Right lung (tissue), 5 donors: ENCODE results near the gene BHLHE41. TPM values are rescaled to one million over a fixed set of nuclear protein-coding genes. Genes with fewer than 3 reads are reported as not detected.

Experiments
- DNase-seq, 2 donors: peaks; one replicate each; pipeline ENCODE4 v3.0.0-alpha.2; 2013
- polyA plus RNA-seq, 5 donors: library from polyadenylated mRNA; unstranded; fragments of 120-200 nt; gene quantifications; one replicate each; pipeline versions ENCODE4 v1.2.1 to v1.2.3, GENCODE V29; 2013; ENCODE audit warnings: inconsistent platforms in 1 of 5, low replicate concordance in 1 of 5; ENCODE audit not compliant: insufficient read length in 5 of 5, insufficient read depth in 1 of 5

The BHLHE41 gene
- polyA plus RNA-seq, 5 donors, result 0.41 to 1.3 (median 0.86) TPM

DNA sequence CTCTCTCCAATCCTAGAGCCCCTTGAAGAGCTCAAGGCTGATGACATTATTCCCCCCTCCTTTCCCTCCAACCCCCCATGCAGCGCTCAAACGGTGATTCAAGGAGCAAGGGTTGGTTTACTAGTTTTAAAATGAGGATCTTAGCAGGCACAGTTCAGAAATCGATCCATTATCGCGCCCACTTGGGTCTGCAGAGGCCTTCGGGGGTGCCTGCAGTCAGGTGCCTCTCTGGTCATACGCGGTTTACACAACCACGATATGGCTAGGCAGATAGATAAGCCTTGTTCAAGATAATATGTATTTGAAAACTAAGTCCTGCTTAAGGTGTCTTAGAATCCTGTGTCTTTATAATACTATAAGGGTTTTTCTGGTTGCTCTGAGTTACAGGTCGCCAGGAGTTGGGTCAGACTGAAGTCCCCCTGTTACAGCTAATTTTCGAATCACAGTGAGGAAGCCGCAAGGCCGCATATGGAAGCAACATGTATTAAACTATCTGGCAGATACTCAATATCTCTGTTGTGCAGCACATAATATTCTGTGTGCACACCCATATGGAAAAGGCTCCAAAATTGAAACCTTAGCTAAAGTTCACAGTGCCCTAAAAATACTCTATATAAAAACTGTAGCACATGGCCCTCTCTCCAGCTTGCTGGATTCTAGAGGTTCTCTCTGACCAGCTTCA, 10.0 kb downstream of the BHLHE41 start:
- no peak for DNase-seq

DNA sequence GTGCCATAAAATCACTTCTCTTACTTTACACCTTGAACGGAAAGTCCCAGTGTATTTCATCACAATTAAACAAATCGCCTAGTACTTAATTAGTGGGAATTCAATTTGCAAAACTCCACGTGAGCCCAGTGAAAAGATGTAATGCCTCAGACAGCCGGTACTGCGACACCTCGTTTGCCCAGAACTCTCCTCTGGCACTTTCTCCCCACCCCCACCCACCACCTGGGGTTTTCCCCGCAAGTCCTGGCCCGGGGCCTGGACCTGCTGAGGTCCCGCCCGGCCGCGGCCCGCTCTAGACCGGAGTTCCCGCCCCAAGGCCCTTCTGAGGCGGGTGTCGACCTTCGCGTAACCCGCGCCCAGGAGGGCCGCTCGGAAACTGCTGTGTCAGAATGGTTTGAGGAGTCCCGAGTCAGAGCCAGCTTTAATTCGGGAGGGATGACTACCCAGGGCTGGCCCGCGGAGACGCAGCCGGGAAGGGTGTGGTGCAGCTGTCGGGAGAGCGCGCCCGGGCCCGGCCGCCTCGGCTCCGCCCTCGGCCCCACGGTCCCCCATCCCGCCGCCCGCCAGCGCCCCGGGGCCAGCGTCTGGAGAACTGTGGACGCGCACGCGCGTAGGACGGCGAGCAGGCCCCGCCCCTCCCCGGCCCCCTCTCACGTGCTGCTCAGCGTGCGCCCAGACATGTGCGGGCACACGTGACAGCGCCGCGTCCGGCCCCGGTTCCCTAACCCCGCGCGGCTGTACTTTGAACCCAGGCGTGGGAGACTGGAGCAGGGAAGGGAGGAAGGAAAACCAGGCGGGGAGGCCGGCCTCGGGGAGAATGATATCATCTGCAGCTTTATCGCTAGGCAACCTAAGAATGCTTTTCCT, 10.8 kb downstream of the BHLHE41 start:
- DNase-seq, result peak; percentile 89 to 90

DNA sequence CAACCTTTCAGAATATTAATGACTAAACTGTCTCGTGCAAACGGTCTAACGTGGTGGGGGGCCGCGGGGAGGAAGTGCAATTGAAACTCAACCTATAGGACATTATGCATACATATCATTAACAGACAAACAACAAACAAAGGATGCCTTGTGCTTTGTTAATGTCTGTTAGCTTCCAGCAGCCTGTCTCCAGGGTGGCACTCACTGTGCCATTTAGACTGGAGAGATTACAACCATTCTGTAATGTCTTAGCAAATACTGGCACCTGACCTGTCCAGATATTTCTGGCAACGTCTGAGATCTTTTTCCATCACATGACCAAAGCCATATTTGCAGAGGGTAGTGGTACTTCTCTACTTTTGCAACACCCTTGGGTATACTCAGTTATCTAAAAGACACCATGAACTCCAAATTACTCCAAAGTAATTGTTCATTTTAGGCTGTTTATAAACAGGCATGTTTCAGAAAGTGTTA, 11.6 kb downstream of the BHLHE41 start:
- DNase-seq, result no peak

DNA sequence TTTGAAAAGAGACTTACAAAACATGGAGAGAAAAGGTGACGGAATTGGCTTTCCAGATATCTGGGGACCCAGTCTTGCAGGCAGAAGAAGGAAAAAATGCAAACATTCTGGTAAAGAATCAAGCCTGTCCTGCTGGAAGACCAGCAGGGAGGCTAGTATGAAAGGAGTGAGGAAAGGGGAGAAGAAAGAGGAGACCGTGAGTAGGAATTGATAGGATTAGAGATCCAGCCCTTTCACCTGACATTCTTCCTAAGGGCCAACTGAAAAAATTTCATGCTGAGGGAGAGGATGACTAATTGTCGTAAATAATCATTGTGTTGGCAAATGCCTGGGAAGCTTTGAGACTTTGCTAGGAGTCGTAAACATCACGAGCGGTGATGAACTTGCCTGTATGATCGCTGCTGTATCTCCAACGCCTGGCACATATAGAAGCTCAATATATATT, 12.1 kb downstream of the BHLHE41 start:
- DNase-seq, result no peak

DNA sequence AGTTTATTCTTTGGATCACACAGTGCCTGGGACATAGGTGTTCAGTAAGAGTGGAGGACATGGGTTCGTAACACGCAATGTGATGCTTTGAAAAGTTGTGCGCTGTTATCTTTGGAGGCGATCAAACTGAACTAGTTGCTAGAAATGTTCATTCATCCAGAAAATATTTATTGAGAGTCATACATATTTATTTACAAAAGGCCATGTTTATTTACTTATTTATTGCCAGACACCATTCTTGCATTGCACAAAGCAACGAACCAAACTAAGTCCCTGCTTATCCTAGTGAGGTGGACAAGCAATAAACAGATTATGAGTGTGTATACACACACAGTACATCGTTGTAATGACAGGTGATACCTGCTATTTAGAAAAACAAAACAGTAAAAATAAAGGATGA, 12.6 kb downstream of the BHLHE41 start:
- DNase-seq, result no peak

DNA sequence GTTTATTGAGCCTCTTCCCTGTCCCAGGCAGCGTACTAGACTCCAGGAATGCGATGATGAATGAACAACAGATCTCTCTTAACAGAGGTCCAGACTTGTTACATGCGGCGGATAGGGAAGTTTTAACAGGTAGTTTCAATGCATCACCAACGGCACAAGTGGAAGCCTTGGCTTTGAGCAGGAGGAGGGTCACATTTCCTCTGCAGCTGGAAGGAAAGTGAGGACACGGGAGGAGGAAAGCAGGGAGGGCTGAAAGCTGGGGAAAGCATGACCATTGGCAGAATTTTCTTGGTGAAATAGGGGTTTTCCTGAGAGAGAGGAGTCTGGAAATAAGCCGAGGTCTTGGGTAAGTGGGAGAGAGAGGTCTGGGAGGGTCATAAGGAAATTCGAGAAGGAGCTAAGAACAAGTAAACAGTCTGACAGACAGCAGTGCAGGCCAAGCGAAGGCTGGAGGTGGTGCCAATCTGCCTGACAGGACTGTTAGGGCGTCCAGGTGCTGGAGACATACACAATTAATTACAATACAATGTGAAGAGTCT, 15.4 kb downstream of the BHLHE41 start:
- peak in 1 of 2 donors; percentile 54 for DNase-seq

DNA sequence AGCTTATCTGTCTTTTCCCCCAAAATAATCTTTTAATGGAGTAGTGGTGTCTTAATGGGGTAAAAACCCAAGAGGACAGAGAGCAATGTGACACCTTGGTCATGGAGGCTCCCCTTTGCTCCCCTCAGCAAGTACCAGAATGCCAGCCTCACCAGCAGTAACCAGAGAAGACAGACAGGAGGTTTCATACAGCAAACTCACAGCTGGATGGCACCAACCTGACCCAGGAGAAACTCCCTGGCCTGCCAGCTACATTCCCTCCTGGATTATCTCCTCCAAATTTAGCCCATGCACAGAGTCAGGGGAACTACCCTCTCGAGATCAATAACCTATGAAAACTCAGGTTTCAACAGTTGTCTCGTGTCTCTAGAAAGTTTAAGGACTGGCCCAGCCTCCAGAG, 15.9 kb downstream of the BHLHE41 start:
- DNase-seq, result no peak

DNA sequence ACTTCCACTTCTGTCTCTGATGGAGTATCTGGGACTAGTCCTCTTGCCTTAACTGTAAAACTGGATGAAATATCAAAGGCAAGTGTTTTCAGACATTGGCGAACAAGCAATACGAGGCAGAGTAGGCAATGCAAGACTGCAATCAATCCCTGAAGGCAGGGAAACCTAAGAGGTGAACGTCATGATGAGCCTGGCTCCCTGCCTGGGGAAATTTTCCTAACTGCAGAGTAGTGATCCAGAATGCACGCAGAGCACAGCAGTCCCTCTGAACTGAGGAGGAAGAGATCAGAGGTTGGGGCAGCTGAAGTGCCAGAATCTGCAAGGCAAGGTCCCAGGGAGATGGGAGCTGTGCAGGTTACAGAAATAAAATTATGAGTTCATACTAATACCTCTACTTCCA, 18.5 kb downstream of the BHLHE41 start:
- DNase-seq, result no peak

DNA sequence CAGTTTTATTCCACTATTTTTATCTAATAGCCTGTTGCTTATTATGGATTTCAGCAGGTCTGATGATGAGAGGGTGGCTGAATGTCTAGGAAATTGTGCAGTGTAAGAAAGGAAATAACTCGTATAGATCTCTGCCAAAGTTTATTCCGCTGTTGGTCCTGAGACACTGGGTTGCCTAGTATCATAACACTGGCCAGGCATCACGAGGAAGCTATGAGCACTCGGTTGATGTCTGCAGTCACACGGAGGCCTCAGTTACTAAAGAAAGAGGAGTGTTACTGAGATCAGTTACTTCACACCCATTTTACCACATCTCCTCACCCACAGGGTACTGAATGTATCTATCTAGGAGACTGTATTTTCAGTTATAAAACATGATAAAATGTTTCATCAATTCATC, 21.9 kb downstream of the BHLHE41 start:
- DNase-seq, result no peak

DNA sequence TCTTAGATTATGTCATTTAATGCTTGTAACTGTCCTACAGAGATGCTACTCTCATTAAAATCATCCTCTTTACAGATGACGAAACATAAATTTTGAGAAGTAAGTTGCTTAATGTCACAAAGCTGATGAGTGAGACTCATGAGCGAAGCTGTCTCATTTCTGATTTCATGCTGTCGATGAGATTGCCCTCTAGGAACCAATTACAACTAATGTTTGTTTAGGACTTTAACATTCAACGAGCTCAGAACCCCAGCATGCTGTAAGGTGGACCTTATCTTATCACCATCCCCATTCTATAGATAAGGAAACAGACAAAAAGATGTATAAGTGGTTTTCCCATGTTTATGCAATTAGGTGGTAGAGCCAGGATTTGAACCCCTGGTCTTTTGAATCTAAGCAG, 23.1 kb downstream of the BHLHE41 start:
- DNase-seq, result no peak

DNA sequence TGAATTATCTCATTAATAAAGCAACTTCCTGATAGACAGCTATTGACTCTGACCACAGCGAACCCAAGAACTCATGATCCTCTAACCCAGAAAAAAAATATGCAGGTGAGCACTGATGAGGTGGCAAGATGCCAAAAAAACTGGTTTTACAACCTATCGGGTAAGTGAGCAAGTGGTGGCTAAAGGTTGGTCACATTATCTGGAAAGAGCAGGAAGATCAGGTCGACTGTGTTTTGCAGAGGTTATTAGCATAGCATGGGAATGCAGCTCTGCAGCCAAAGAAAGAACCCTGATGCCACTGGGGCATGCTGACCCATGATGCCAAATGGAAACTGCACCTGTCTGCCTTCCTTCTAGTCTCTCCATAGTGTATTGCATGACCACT, 23.5 kb downstream of the BHLHE41 start:
- DNase-seq, result peak in 1 of 2 donors; percentile 58

DNA sequence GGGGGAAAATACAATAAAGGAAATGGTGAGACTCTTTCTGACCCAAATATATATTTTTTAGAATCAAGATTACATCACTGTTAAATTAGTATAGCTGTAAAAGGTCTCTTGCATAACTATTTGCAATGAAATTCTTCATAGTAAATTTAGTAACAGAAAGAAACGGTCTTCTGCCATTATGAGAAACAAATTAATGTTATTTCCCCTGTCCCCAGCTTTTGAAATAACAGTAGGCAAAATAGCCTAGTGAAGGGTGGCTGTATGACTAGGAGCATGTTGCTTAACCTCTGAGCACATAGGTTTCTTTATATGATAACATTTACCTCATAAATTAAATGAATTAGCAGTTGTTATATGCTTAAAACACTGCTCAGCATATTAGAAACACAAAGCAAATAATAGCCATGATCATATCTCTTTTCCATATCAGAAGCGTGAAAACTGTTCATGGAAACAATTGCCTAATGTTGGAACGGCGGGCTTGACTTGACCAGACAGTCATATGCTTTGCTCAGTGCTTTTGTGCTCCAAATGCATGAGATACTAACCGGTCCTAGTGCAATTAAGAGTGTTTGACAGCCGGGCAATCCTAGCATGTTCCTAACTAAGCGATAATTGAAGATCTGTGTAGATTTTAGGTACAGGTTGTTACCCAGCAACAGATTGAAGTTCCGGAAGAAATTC, 24.0 kb downstream of the BHLHE41 start:
- DNase-seq, result no peak

DNA sequence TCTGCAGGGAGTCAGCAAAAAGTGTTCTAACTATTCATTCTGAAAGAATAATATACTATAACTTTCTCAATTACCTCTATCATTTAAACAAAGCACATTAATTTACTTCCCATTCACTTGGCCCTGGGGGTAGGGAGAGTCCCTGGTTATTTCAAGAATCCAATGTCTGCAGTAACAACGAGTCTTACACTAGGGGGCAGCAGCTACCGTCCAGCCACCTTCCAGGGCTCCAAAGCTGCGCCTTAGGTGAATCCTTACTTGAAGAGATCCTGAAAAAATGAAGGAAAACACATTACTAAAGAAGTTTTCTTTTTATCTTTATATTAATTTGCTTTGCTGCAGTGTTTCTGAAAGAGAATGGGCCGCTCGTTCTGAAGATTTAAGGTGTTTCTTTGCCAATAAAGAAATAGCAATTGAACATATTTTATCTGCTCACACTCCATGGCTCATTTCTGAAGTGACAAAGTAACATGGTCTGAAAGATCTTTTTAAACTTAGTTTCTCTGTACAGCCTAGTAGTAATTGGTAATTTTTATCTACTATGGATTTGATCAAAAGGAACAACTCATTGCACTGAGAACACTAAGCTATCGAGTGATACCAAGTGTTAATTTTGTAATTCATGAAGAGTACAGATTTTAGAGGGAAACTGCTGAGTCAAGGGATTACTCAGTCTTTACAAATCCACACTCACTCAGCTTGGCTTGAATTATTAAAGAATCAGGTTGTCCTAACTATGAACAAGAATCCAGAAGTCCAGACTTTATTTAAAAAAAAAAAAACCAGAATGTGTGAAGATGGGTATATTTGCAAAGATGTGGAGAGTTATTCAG, 27.6 kb downstream of the BHLHE41 start:
- peak in 1 of 2 donors; percentile 61 for DNase-seq

DNA sequence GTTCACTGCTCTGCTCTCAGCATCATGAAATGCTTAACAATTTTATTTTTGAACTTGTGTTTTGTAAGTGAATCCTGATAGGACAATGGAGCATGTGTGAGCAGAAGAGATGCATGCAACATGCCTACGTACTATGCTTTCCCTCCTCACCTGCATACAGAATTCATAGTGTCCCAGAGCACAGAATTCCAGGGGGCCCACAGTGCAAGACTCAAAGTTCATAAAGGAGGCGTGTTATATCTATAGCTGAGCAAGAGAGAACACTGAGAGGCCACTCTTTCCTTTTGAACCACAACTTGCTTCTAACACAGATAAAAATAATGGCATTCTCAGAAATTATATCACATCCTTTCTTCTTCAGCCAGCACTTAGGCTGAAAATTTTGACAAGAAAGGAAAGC, 28.8 kb downstream of the BHLHE41 start:
- DNase-seq, result no peak

DNA sequence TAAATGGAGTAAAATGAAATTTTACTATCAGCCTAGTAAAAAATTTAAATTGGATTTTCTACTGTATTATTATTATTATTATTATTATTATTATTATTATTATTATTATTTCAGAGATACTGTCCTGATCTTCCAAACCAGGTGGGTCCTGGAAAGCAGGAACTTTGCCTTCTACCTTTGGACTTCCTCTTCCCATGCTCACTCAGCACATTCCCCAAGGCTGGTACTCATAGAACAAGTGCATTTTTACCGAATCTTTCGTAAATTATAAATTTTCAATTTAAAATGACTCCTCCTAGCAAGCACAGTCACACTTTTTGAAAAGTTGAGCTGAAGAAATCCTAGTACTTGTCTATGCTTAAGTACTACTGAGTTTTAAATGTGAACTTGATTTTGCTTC, 29.7 kb downstream of the BHLHE41 start:
- DNase-seq, result no peak

DNA sequence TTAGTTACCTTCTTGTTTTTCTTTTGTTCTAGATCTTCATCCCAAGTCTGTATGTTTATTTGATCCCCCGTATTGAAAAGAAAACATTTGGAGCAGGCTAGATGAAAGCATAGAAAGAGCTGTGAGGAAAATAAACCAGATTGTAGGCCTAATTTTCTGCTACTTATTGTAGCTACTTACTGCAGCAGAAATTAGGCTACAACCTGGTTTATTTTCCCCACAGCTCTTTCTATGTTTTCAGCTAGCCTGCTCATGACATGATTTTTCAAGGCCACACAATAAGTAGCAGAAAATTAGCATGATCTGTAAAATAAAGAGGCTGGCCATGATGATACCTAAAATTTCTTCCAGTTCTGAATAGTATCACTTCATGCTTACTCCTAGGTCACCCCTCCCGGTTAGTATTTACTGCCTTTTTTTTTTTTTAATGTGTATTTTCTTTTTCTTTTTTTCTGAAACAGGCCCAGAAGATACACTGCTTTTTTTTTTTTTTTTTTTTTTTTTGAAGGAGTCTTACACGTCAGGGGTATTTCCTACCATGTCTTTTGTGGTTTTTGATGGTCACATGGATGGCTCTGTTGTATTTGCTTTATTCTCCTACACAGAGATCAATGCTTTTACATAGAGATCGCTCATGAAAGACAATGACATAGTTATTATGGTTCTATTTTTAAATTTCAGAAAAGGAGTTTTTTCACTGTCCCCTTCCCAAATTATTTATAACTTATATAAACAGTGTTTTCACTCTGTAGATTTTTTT, 32.3 kb downstream of the BHLHE41 start:
- DNase-seq, result peak; percentile 79 to 83

DNA sequence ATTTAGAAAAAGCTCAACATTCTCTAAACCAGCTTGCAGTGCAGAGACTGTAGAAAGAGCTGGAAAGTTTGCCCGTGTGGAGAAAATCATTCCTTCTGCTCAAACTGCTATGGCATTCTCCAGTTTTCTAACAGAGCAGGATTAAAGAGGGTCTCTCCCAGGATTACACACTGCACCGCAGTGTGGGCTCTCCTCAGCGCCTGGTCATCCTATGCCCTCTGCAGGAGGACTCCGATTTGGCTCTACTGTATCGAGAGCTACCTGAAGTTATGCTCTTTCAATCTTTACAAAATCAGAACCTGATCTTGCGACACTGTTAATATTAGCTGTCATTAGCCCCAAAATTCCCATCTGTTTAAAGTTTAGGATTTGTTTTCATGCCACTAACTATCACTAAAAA, 33.0 kb downstream of the BHLHE41 start:
- peak in 1 of 2 donors; percentile 53 for DNase-seq

DNA sequence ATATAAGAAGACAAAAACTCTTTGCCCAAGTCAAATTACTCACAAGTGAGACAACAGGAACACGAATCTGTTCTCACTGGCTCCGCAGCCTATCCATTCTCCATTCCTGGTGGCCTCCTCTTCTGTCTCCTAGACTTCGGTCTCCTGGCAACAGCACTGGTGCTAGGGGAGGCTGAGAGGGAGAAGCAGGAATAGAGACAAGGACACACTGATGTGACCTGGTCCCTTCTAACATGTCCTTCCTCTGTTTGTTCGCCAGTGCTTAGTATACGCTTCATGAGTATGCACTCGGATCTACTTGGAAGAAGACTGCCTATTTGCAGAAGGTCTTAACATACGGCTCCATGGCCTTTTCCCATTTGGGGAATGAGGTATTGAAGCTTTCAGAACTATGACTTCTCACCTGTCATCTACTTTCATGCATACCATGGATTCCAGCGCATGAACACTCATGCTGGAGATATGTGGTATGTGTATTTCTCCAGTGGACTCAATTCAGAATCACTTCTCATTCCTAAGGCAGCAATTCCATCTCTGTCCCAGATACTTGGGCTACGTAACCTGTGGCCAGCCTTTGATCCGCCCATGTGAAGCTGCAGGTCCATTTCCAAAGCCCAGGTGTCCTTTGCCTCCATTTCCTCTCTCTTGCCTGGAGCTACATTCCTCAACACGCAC, 33.9 kb downstream of the BHLHE41 start:
- DNase-seq, result no peak

DNA sequence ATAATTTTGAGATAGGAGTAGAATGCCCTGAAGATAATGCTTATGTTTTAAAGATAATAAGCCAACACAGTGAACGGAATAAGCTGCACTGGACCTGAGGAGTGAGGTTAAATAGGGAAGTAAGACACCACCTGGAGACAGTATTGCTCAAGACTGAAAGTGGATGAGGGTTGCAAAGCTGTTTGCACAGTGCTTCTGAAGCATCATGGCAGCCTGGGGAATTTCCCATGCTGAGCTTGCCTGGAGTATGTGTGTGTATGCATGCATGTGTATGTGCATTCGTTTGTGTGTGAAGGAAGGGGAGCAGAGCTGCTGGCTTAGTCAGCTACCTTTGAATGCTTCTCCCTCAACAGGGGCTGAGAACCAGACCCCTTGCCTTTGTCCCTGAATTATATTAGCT, 35.8 kb downstream of the BHLHE41 start:
- no peak for DNase-seq

DNA sequence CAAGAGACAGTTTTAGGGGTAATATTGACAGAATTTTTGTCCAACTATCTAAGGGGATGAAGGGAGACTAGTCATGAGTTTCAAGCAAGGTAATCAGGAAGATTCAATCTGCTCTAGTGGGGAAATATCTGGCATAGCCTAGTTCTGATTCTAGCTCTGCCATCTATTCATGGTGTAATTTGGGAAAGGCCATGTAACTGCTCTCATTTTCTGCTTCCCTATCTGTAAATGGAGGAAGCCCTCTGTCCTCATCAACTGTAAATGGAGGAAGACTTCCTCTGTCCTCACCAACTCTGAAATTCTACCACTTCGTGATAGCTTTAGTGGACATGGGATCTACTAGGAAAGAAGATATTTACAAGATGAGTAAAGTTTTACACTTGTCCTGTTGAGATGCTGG, 37.9 kb downstream of the BHLHE41 start:
- DNase-seq, result no peak
